SHP77 (cell line): ENCODE data around the gene TMOD2.

Experiments
- DNase-seq, 2 experiments: peaks; one replicate each; lab custom pipeline; 2025; lab: John Stamatoyannopoulos, UW

TMOD2 gene

GRCh38 chr15:51818150-51818549 lies 66.8 kb downstream of the TMOD2 start:
- DNase-seq: no peak

GRCh38 chr15:51825698-51826097 lies 74.3 kb downstream of the TMOD2 start:
- DNase-seq: no peak

- DNase-seq: no peak
Observed at GRCh38 chr15:51828621-51829375, 77.4 kb downstream of the TMOD2 start.

- peak; percentile 81 to 83 for DNase-seq
Observed at GRCh38 chr15:51829376-51830275, 78.2 kb downstream of the TMOD2 start, which contains the start of gene TMOD3. TSS of gene TMOD3 (plus strand) at chr15:51829653. CDS start at chr15:51862885, 33,232 bp downstream.

- DNase-seq: no peak
Observed at GRCh38 chr15:51830276-51830806, 78.9 kb downstream of the TMOD2 start.

GRCh38 chr15:51833772-51834171 lies 82.4 kb downstream of the TMOD2 start:
- DNase-seq: no peak

- no peak for DNase-seq
Observed at GRCh38 chr15:51837792-51838251, 86.4 kb downstream of the TMOD2 start.

GRCh38 chr15:51838270-51838669 lies 86.9 kb downstream of the TMOD2 start:
- no peak for DNase-seq

GRCh38 chr15:51840692-51841091 lies 89.3 kb downstream of the TMOD2 start:
- DNase-seq: no peak

GRCh38 chr15:51841406-51842040 lies 90.1 kb downstream of the TMOD2 start:
- no peak for DNase-seq

- no peak for DNase-seq
Observed at GRCh38 chr15:51842265-51842664, 90.9 kb downstream of the TMOD2 start.

- no peak for DNase-seq
Observed at GRCh38 chr15:51842852-51843737, 91.7 kb downstream of the TMOD2 start.

- DNase-seq: no peak
Observed at GRCh38 chr15:51844747-51845426, 93.5 kb downstream of the TMOD2 start.

GRCh38 chr15:51846066-51846462 lies 94.7 kb downstream of the TMOD2 start:
- DNase-seq: no peak

GRCh38 chr15:51846463-51847230 lies 95.2 kb downstream of the TMOD2 start:
- DNase-seq: no peak

- DNase-seq: no peak
Observed at GRCh38 chr15:51848811-51849210, 97.4 kb downstream of the TMOD2 start.

- no peak for DNase-seq
Observed at GRCh38 chr15:51849860-51850259, 98.5 kb downstream of the TMOD2 start.

GRCh38 chr15:51853998-51854397 lies 102.6 kb downstream of the TMOD2 start:
- no peak for DNase-seq

GRCh38 chr15:51855612-51856011 lies 104.2 kb downstream of the TMOD2 start:
- no peak for DNase-seq
